AG09309 (cell line): ENCODE results near the gene OR2W3.

ENCODE experiments used
- DNase-seq: peaks from one replicate; pipeline ENCODE4 v3.0.0-alpha.2; 2010; ENCODE audit warnings: low read depth
- H3K4me3 ChIP-seq: 2 replicates; pipeline ENCODE4 v1.5.1; 2011; ENCODE audit warnings: mild to moderate bottlenecking, low read depth, low read length, moderate library complexity; ENCODE audit not compliant: control insufficient read depth
- TF ChIP-seq, protein P1 (sequence below): IDR thresholded peaks from 2 replicates; pipeline ENCODE4 v1.5.1; 2011; ENCODE audit warnings: mild to moderate bottlenecking, low read depth, low read length, inconsistent platforms; ENCODE audit not compliant: insufficient read depth, control insufficient read depth; ENCODE audit errors: missing control alignments

Gene OR2W3

GRCh38 chr1:247884797-247885413, 10.5 kb upstream of the OR2W3 start:
- TF ChIP-seq, protein P1, sequence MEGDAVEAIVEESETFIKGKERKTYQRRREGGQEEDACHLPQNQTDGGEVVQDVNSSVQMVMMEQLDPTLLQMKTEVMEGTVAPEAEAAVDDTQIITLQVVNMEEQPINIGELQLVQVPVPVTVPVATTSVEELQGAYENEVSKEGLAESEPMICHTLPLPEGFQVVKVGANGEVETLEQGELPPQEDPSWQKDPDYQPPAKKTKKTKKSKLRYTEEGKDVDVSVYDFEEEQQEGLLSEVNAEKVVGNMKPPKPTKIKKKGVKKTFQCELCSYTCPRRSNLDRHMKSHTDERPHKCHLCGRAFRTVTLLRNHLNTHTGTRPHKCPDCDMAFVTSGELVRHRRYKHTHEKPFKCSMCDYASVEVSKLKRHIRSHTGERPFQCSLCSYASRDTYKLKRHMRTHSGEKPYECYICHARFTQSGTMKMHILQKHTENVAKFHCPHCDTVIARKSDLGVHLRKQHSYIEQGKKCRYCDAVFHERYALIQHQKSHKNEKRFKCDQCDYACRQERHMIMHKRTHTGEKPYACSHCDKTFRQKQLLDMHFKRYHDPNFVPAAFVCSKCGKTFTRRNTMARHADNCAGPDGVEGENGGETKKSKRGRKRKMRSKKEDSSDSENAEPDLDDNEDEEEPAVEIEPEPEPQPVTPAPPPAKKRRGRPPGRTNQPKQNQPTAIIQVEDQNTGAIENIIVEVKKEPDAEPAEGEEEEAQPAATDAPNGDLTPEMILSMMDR = no peak
- H3K4me3 ChIP-seq = no peak overlapping the region
- DNase-seq = no peak

DNA sequence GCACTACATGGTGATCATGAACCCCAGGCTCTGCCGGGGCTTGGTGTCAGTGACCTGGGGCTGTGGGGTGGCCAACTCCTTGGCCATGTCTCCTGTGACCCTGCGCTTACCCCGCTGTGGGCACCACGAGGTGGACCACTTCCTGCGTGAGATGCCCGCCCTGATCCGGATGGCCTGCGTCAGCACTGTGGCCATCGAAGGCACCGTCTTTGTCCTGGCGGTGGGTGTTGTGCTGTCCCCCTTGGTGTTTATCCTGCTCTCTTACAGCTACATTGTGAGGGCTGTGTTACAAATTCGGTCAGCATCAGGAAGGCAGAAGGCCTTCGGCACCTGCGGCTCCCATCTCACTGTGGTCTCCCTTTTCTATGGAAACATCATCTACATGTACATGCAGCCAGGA, 589 bp downstream of the OR2W3 start:
- TF ChIP-seq, protein P1 = no peak
- no peak overlapping the region for H3K4me3 ChIP-seq

GRCh38 chr1:247904122-247904521, 8.7 kb downstream of the OR2W3 start:
- DNase-seq = no peak
- TF ChIP-seq, protein P1 = no peak
- H3K4me3 ChIP-seq = no peak overlapping the region

More for the DNA sequence above, 589 bp downstream of the OR2W3 start:
- DNase-seq = no peak

DNA sequence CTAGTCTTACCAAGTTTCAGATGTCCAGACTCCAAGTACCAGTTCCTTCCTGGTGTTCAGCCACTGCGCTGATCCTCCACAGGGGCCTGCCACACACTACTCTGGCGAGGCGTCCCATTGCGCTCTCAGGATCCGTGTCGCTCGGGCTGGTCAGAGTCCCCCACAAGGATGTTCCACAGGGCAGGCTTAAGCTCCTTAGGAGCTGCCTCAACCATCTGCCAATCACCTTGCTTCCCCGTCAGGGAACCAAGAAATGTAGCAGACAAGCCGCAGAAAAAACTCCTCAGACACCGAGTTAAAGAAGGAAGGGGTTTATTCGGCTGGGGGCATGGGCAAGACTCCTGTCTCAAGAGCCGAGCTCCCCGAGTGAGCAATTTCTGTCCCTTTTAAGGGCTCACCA, 9.8 kb downstream of the OR2W3 start:
- DNase-seq = no peak
- no peak overlapping the region for H3K4me3 ChIP-seq
- TF ChIP-seq, protein P1 = no peak

- H3K4me3 ChIP-seq = no peak overlapping the region
- DNase-seq = no peak
- TF ChIP-seq, protein P1 = no peak
Measured at GRCh38 chr1:247905910-247906503, 10.6 kb downstream of the OR2W3 start.

- TF ChIP-seq, protein P1 = no peak
- no peak for DNase-seq
- no peak overlapping the region for H3K4me3 ChIP-seq
Measured at GRCh38 chr1:247906504-247907047, 11.2 kb downstream of the OR2W3 start.
